GM12864 (cell line): ENCODE data around the gene FAM117B.

Experiments used
- DNase-seq: peaks from one replicate; pipeline ENCODE4 v3.0.0-alpha.2; 2011; ENCODE audit warnings: low read depth
- H3K4me3 ChIP-seq: 2 replicates; pipeline ENCODE4 v1.5.1; 2011; ENCODE audit warnings: mild to moderate bottlenecking, low read depth, low read length, control low read depth
- CTCF ChIP-seq: IDR thresholded peaks from 2 replicates; pipeline ENCODE4 v1.5.1; 2011; ENCODE audit warnings: low read depth, mild to moderate bottlenecking, moderate library complexity, low read length, control low read depth, inconsistent platforms; ENCODE audit errors: missing control alignments

FAM117B gene

GRCh38 chr2:202604699-202605098 is 30.1 kb upstream of the FAM117B start:
- no peak overlapping the region for H3K4me3 ChIP-seq

GRCh38 chr2:202605174-202605573 is 29.6 kb upstream of the FAM117B start:
- DNase-seq = no peak
- H3K4me3 ChIP-seq = no peak overlapping the region
- no peak for TF ChIP-seq CTCF

More at GRCh38 chr2:202604699-202605098, 30.1 kb upstream of the FAM117B start:
- DNase-seq = peak; percentile 36
- no peak for TF ChIP-seq CTCF

GRCh38 chr2:202608142-202608852 is 26.5 kb upstream of the FAM117B start:
- no peak overlapping the region for H3K4me3 ChIP-seq
- no peak for TF ChIP-seq CTCF
- DNase-seq = peak; percentile 46

- DNase-seq = peak; percentile 83
- TF ChIP-seq CTCF = no peak
- H3K4me3 ChIP-seq = no peak overlapping the region
Measured at GRCh38 chr2:202609381-202610145, 25.2 kb upstream of the FAM117B start.

GRCh38 chr2:202610380-202610779 is 24.4 kb upstream of the FAM117B start:
- TF ChIP-seq CTCF = no peak
- H3K4me3 ChIP-seq = no peak overlapping the region
- no peak for DNase-seq

- no peak for DNase-seq
- no peak for TF ChIP-seq CTCF
- no peak overlapping the region for H3K4me3 ChIP-seq
Measured at GRCh38 chr2:202612145-202612544, 22.6 kb upstream of the FAM117B start.
